OCI-LY7 (cell line): ENCODE data around the gene NPAS4. TPM values are rescaled to one million over a fixed set of nuclear protein-coding genes. Genes with fewer than 3 reads are reported as not detected.

Source experiments
- BruUV-seq: library from RNA; stranded (reverse); fragments of 400-500 nt; replicated peaks from 2 replicates; lab custom pipeline; 2021; lab: Mats Ljungman, UMichigan
- CTCF ChIA-PET: fragments of 300-600 bp; sonication (Branson Sonifier 250); formaldehyde crosslinking; loops from one replicate; lab custom pipeline; 2022; ENCODE audit warnings: antibody characterized with exemption; ENCODE audit not compliant: unreplicated experiment; lab: Charles Lee
- POLR2A ChIA-PET: fragments of 300-600 bp; sonication (Branson Sonifier 250); formaldehyde crosslinking; loops from one replicate; lab custom pipeline; 2022; ENCODE audit warnings: antibody characterized with exemption; lab: Charles Lee
- DNase-seq: peaks from one replicate; pipeline ENCODE4 v3.0.0-alpha.2; 2015; ENCODE audit warnings: low spot score
- H2AFZ ChIP-seq: fragments of 200-600 bp; sonication (generic), shearing (Covaris generic); 2 replicates; pipeline ENCODE4 v1.6.1; 2014; ENCODE audit warnings: mild to moderate bottlenecking, antibody characterized with exemption, low read length, moderate library complexity
- H3K27ac ChIP-seq: fragments of 200-600 bp; sonication (generic); 2 replicates; pipeline ENCODE4 v1.5.1; 2014; ENCODE audit warnings: mixed run types, low read depth, mild to moderate bottlenecking, moderate library complexity, low read length, inconsistent platforms; ENCODE audit not compliant: poor library complexity, severe bottlenecking
- H3K36me3 ChIP-seq: fragments of 200-600 bp; sonication (generic); 2 replicates; pipeline ENCODE4 v1.6.1; 2014; ENCODE audit warnings: mild to moderate bottlenecking, antibody characterized with exemption, low read length, moderate library complexity, mixed read lengths; ENCODE audit not compliant: insufficient read depth
- H3K4me1 ChIP-seq: fragments of 200-600 bp; sonication (generic); 2 replicates; pipeline ENCODE4 v1.5.1; 2014; ENCODE audit warnings: mild to moderate bottlenecking, low read length; ENCODE audit not compliant: insufficient read depth, poor library complexity, severe bottlenecking
- H3K4me2 ChIP-seq: fragments of 200-600 bp; sonication (generic); 2 replicates; pipeline ENCODE4 v1.6.1; 2014; ENCODE audit warnings: mild to moderate bottlenecking, low read length
- H3K4me3 ChIP-seq: fragments of 200-600 bp; sonication (generic); 2 replicates; pipeline ENCODE4 v1.5.1; 2014; ENCODE audit warnings: mild to moderate bottlenecking, low read depth, low read length; ENCODE audit not compliant: poor library complexity, severe bottlenecking
- H3K79me2 ChIP-seq: fragments of 200-600 bp; sonication (generic); 2 replicates; pipeline ENCODE4 v1.6.1; 2016; ENCODE audit warnings: low read depth, mild to moderate bottlenecking, low read length, moderate library complexity, mixed read lengths; ENCODE audit not compliant: insufficient read depth
- H3K9me2 ChIP-seq: fragments of 200-600 bp; sonication (generic); 2 replicates; pipeline ENCODE4 v1.6.1; 2016; ENCODE audit warnings: mild to moderate bottlenecking, low read length, mixed read lengths; ENCODE audit not compliant: insufficient read depth
- H3K9me3 ChIP-seq: fragments of 200-600 bp; sonication (generic); 2 replicates; pipeline ENCODE4 v1.6.1; 2014; ENCODE audit warnings: mild to moderate bottlenecking, mixed run types, low read length, mixed read lengths
- H4K20me1 ChIP-seq: fragments of 200-600 bp; sonication (generic); 2 replicates; pipeline ENCODE4 v1.6.1; 2014; ENCODE audit warnings: mild to moderate bottlenecking, antibody characterized with exemption, low read length, moderate library complexity, mixed read lengths; ENCODE audit not compliant: insufficient read depth
- EZH2phosphoT487 ChIP-seq: fragments of 200-600 bp; sonication (generic); IDR thresholded peaks from 2 replicates; pipeline ENCODE4 v1.6.1; 2018; ENCODE audit warnings: low read depth, borderline replicate concordance, mild to moderate bottlenecking, mixed run types, antibody characterized with exemption, low read length, moderate library complexity, mixed read lengths
- intact Hi-C: fragments of 100-400 bp; cut with micrococcal nuclease; formaldehyde crosslinking; loops from one replicate; pipeline ENCODE4 v1.10.0; 2022; ENCODE audit not compliant: unreplicated experiment
- total RNA-seq, 2 experiments: library from RNA; depleted of rRNA in 1 of 2; stranded (reverse); fragments of >200 nt in 1 of 2; shearing (Covaris generic) in 1 of 2; gene quantifications; 2 replicates each; pipeline ENCODE4 v1.2.3, GENCODE V29; 2014 to 2022
- TF ChIP-seq, protein P1 (sequence below): fragments of 200-600 bp; sonication (generic); conservative IDR thresholded peaks from 2 replicates; pipeline ENCODE4 v1.5.1; 2014; ENCODE audit warnings: mild to moderate bottlenecking, antibody characterized with exemption, low read length, moderate library complexity, mixed read lengths

Gene NPAS4
- total RNA-seq, 2 experiments from 2014 or later: not detected

DNA sequence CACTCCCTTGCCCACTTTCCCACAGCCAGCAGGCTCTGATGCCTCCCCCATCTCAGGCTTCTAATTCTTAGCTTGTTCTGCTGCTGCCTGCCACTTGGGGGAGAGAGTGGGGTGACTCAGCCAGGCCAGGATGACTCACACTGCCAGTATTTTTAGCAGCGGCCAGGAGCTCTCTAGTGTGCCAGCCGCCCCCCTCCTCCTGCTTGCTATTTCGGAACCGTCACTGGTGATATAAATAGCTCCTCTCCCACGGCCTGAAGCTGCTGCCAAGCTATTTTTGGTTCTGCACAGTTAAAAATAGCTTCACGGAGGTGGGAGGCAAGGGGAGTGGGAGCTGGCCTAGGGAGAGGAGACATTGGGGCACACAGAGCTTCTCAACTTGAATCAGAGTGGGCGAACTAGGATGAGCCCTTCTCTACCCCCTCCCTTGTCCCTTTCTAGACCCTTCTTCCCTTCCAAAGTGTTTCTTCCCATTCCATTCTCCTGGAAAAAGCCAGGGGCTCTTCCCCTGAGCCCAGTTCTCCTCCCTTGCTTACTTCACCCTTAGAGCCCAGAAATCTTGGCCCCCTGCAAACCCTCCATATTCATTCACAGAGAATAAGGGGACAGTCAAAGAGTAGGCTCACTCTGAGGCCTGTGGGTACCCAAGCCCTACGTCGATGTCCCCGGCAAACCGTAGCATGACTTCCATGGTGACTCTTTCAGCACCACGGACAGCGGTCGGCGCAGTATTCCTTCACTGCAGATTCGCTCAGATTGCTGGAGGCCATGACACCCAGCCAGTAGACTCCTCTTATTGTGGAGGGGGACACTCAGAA lies 2.5 kb upstream of the NPAS4 start:
- H3K9me2 ChIP-seq: no peaks in the 10 kb centered on the region
- no peaks in the 10 kb centered on the region for H3K36me3 ChIP-seq
- H4K20me1 ChIP-seq: no peaks in the 10 kb centered on the region
- TF ChIP-seq EZH2phosphoT487: no peak
- TF ChIP-seq, protein P1, sequence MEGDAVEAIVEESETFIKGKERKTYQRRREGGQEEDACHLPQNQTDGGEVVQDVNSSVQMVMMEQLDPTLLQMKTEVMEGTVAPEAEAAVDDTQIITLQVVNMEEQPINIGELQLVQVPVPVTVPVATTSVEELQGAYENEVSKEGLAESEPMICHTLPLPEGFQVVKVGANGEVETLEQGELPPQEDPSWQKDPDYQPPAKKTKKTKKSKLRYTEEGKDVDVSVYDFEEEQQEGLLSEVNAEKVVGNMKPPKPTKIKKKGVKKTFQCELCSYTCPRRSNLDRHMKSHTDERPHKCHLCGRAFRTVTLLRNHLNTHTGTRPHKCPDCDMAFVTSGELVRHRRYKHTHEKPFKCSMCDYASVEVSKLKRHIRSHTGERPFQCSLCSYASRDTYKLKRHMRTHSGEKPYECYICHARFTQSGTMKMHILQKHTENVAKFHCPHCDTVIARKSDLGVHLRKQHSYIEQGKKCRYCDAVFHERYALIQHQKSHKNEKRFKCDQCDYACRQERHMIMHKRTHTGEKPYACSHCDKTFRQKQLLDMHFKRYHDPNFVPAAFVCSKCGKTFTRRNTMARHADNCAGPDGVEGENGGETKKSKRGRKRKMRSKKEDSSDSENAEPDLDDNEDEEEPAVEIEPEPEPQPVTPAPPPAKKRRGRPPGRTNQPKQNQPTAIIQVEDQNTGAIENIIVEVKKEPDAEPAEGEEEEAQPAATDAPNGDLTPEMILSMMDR: peak; percentile 63
- no peaks in the 10 kb centered on the region for H3K79me2 ChIP-seq
- no peaks in the 10 kb centered on the region for H3K9me3 ChIP-seq
- H3K4me2 ChIP-seq: no peak overlapping the region
- ChIA-PET POLR2A (no interaction called here), CTCF (no interaction called here)
- no TSS peak for BruUV-seq
- H3K4me1 ChIP-seq: no peaks in the 10 kb centered on the region
- H2AFZ ChIP-seq: no peak overlapping the region
- no peak overlapping the region for H3K4me3 ChIP-seq
- intact Hi-C loops: no loop called here
- no peak overlapping the region for H3K27ac ChIP-seq
- DNase-seq: peak; percentile 64

GRCh38 chr11:66418986-66419308 lies 1.9 kb upstream of the NPAS4 start:
- H3K4me3 ChIP-seq: no peak overlapping the region
- TF ChIP-seq, protein P1: no peak
- TF ChIP-seq EZH2phosphoT487: no peak
- no peak overlapping the region for H3K27ac ChIP-seq
- no TSS peak for BruUV-seq
- no peak overlapping the region for H3K4me2 ChIP-seq
- H3K9me3 ChIP-seq: no peaks in the 10 kb centered on the region
- no peaks in the 10 kb centered on the region for H3K4me1 ChIP-seq
- POLR2A ChIA-PET: no interaction called here
- H4K20me1 ChIP-seq: no peaks in the 10 kb centered on the region
- DNase-seq: no peak
- intact Hi-C loops: no loop called here
- H3K36me3 ChIP-seq: no peaks in the 10 kb centered on the region
- no peak overlapping the region for H2AFZ ChIP-seq
- H3K9me2 ChIP-seq: no peaks in the 10 kb centered on the region
- CTCF ChIA-PET: no interaction called here
- H3K79me2 ChIP-seq: no peaks in the 10 kb centered on the region

- no peaks in the 10 kb centered on the region for H3K9me3 ChIP-seq
- H3K4me2 ChIP-seq: no peak overlapping the region
- BruUV-seq: no TSS peak
- no peaks in the 10 kb centered on the region for H3K36me3 ChIP-seq
- intact Hi-C loops: no loop called here
- CTCF ChIA-PET: no interaction called here
- no peak overlapping the region for H2AFZ ChIP-seq
- no peak overlapping the region for H3K27ac ChIP-seq
- no peak for DNase-seq
- TF ChIP-seq, protein P1: no peak
- no peak for TF ChIP-seq EZH2phosphoT487
- H3K9me2 ChIP-seq: no peaks in the 10 kb centered on the region
- no peaks in the 10 kb centered on the region for H3K79me2 ChIP-seq
- no peak overlapping the region for H3K4me3 ChIP-seq
- POLR2A ChIA-PET: no interaction called here
- no peaks in the 10 kb centered on the region for H3K4me1 ChIP-seq
- no peaks in the 10 kb centered on the region for H4K20me1 ChIP-seq
Observed at GRCh38 chr11:66419825-66420224, 1.0 kb upstream of the NPAS4 start.
